Activated CD8-positive, alpha-beta memory T cell treated with anti-CD3 and anti-CD28 coated beads for 24 hours (primary cell): ENCODE measurements around the gene ACY1.

Experiments
- DNase-seq: peaks from one replicate; pipeline ENCODE4 v3.0.0-alpha.2; 2020

ACY1 gene

GRCh38 chr3:51946796-51947195 lies 36.5 kb upstream of the ACY1 start:
- DNase-seq: no peak

DNA sequence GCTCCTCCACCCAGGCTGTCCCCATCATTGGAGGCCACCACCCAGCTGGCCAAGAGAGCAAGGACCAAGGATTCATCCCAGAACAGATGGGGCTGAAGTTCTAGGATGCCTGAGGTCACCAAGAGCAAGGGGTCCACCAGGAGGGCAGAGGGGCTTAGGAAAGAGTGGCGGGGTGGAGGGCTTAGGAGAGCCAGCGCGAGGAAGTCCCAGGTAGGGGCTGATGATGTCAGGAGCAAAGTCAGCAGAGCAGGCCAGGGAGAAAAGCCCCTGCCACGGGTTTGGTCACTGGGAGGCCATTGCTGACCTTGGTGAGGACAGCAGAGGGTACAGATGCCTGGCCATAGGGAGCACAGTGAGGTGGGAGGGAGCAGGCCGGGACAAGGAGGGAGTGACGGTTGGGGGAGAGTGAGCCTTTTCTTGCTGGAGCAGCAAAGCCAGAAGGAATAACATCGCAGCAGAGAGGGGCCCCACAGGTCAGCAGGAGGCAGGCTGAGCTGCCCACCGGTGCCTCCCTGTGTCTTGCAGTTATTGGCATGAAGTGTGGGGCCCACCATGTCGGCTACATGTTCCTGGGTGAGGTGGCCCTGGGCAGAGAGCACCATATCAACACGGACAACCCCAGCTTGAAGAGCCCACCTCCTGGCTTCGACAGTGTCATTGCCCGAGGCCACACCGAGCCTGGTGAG lies 36.0 kb upstream of the ACY1 start:
- DNase-seq: no peak

DNA sequence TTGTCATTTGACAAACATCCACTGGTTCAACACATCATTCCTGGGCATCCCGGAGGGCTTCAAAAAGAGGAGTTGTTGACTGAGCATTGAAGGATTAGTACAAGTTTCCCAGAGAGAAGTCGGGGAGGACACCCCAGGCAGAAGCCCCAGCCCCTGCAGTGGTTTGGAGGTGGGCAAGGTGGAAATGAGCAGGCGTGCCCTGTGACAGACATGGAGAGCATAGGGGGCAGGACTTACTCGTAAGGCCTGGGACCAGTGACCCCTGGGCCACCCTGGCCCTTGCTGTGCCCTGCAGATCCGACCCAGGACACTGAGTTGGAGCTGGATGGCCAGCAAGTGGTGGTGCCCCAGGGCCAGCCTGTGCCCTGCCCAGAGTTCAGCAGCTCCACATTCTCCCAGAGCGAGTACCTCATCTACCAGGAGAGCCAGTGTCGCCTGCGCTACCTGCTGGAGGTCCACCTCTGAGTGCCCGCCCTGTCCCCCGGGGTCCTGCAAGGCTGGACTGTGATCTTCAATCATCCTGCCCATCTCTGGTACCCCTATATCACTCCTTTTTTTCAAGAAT lies 35.2 kb upstream of the ACY1 start:
- DNase-seq: no peak

- DNase-seq: no peak
These were observed 34.2 kb upstream of the ACY1 start for GRCh38 chr3:51949121-51949520.

DNA sequence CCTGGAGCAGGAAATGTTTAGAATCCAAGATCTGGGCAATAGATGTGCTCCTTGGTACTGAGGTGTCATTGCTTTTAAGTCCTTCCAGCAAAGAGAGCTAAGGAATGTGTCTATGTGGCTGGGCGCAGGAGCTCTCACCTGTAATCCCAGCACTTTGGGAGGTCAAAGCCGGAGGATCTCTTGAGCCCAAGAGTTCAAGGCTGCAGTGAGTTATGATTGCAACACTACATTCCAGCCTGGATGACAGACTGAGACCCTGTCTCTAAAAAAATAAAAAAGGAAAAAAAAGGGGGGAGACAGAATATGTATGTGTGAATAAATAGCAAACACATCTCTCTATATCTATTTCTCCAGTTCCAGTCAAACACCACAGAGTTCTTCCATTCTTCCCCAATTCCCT lies 32.4 kb upstream of the ACY1 start:
- DNase-seq: no peak

- no peak for DNase-seq
These were observed 29.9 kb upstream of the ACY1 start for GRCh38 chr3:51953445-51953844.

- DNase-seq: no peak
These were observed 29.2 kb upstream of the ACY1 start for GRCh38 chr3:51954105-51954504.

- no peak for DNase-seq
These were observed 28.6 kb upstream of the ACY1 start for GRCh38 chr3:51954713-51955112.

DNA sequence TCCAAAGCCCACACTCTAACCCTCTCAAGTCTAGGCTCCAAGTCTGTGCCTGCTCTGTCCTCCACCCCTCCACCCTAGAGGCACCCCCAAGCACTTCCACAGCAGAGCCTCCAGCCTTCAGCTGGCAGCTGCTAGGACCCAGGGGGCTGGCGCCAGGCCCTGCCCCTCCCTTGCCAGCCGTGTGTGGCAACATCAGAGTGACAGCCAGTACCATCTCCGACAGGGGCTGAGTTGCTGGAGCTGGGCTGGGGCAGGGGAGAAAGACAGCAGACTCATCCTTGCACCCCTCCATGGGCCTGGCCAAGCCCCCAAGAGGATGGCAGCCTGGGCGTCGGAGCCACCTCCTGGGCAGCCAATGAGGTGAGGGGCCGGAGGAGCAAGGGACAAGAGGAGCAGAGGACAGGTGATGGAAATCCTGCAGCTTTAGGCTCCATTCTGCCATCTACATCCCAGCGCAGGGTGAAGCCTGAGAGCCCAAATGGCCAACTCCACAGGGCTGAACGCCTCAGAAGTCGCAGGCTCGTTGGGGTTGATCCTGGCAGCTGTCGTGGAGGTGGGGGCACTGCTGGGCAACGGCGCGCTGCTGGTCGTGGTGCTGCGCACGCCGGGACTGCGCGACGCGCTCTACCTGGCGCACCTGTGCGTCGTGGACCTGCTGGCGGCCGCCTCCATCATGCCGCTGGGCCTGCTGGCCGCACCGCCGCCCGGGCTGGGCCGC lies 28.0 kb upstream of the ACY1 start, which contains the start of gene GPR62:
Gene GPR62, plus strand, starts transcription at position 207 of the 718 bp plus-strand sequence. Its CDS starts 272 bp downstream, at position 479.
- DNase-seq: no peak

DNA sequence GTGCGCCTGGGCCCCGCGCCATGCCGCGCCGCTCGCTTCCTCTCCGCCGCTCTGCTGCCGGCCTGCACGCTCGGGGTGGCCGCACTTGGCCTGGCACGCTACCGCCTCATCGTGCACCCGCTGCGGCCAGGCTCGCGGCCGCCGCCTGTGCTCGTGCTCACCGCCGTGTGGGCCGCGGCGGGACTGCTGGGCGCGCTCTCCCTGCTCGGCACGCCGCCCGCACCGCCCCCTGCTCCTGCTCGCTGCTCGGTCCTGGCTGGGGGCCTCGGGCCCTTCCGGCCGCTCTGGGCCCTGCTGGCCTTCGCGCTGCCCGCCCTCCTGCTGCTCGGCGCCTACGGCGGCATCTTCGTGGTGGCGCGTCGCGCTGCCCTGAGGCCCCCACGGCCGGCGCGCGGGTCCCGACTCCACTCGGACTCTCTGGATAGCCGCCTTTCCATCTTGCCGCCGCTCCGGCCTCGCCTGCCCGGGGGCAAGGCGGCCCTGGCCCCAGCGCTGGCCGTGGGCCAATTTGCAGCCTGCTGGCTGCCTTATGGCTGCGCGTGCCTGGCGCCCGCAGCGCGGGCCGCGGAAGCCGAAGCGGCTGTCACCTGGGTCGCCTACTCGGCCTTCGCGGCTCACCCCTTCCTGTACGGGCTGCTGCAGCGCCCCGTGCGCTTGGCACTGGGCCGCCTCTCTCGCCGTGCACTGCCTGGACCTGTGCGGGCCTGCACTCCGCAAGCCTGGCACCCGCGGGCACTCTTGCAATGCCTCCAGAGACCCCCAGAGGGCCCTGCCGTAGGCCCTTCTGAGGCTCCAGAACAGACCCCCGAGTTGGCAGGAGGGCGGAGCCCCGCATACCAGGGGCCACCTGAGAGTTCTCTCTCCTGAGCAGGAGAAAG lies 27.2 kb upstream of the ACY1 start:
- peak; percentile 80 for DNase-seq

GRCh38 chr3:51957520-51958205 lies 25.7 kb upstream of the ACY1 start:
- no peak for DNase-seq

GRCh38 chr3:51958603-51959521 lies 24.5 kb upstream of the ACY1 start:
- DNase-seq: no peak

DNA sequence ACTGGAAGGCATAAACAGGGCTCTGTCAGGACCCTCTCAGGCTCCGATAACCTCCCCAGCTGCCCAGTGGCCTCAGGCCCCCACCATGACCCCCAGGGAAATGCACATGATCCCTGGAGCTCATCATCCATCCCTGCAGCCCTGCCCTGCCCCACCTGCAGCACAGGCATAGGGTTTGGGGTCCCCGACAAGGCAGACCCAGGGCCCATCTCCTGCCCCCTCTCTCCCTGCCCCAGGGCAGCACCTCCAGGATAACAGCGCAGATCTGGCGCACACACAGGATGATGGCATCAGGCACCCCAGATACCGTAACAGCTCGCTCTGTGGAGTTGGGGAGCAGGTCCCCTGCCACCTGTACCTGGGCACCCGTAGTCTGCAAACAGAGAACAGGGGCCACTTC lies 23.7 kb upstream of the ACY1 start:
- no peak for DNase-seq

GRCh38 chr3:51960386-51960785 lies 22.9 kb upstream of the ACY1 start:
- no peak for DNase-seq

- no peak for DNase-seq
These were observed 22.3 kb upstream of the ACY1 start for GRCh38 chr3:51961011-51961410.

DNA sequence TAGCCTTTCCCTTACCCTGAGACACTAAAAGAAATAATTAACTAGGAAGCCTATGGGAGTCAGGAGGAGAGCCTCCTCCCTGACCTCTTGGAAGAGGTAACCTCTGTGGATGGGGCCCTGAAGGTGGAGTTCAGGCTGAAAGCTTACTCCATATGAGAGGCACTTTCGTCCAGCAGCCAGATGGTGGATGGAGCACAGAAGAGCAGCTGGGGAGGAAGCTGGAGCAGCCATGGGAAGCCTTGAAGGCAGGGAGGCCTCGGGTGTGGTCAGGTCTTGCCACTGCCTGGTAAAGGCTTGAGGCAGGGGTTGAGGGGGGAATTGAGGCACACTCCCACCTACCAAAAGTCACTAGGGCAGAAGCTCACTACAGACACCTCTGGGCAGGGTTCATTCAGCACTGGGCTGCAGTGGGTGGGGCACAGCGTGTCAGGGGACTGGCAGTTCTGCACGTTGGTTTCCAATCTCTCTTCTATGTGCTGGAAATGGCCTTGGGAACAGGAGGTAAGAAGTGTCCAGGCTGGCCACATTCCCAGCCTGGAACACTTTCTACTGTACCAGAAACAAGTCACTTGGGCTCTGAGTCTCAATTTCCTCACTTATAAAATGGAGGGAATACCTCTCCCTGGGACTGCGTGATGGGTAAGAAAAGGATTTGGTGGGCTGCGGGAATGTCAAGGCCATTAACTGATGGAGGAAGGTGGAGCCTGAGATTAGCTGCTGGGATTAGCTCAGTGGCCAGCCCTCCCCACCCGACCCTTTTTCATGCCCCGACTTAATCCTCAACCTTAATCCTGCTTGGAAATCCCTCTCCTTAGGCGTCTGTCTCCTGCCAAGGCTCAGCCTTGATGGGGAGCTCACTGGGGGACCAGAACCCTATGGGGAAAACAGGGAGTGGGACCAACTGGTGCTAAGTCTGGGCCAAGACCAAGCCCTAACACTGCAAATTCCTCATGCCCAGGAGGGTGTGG lies 21.4 kb upstream of the ACY1 start:
- no peak for DNase-seq

- no peak for DNase-seq
These were observed 20.3 kb upstream of the ACY1 start for GRCh38 chr3:51962854-51963530.

- DNase-seq: no peak
These were observed 19.3 kb upstream of the ACY1 start for GRCh38 chr3:51963951-51964451.

GRCh38 chr3:51964521-51964920 lies 18.8 kb upstream of the ACY1 start:
- DNase-seq: no peak
